Neural cell (in vitro differentiated cells): ENCODE data around the gene GRPR. TPM values are rescaled to one million over a fixed set of nuclear protein-coding genes. Genes with fewer than 3 reads are reported as not detected.

ENCODE experiments used
- H2AFZ ChIP-seq: fragments of 200-600, 300-800 bp; sonication (generic), shearing (Covaris generic); 2 replicates; pipeline ENCODE4 v1.6.0; 2014; ENCODE audit warnings: low read depth, mild to moderate bottlenecking, antibody characterized with exemption, low read length, moderate library complexity
- H3F3A ChIP-seq: fragments of 200-600 bp; shearing (Covaris generic); 2 replicates; pipeline ENCODE4 v1.6.1; 2016; ENCODE audit warnings: mild to moderate bottlenecking, moderate library complexity, mixed read lengths, antibody characterized with exemption, low read length; ENCODE audit not compliant: insufficient read depth, poor library complexity, severe bottlenecking
- H3K27ac ChIP-seq: fragments of 200-600, 300-800 bp; sonication (generic), shearing (Covaris generic); 2 replicates; pipeline ENCODE4 v1.5.1; 2014; ENCODE audit warnings: mild to moderate bottlenecking, low read length, moderate library complexity
- H3K27me3 ChIP-seq: fragments of 300-800, 200-600 bp; sonication (generic), shearing (Covaris generic); 2 replicates; pipeline ENCODE4 v1.6.0; 2014; ENCODE audit warnings: mild to moderate bottlenecking, low read depth, low read length, moderate library complexity; ENCODE audit not compliant: insufficient read depth
- H3K36me3 ChIP-seq: fragments of 300-800, 200-600 bp; sonication (generic), shearing (Covaris generic); 2 replicates; pipeline ENCODE4 v1.5.1; 2014; ENCODE audit warnings: mild to moderate bottlenecking, antibody characterized with exemption, low read length, moderate library complexity; ENCODE audit not compliant: insufficient read depth
- H3K4me2 ChIP-seq: fragments of 300-800, 200-600 bp; sonication (generic), shearing (Covaris generic); 2 replicates; pipeline ENCODE4 v1.6.0; 2014; ENCODE audit warnings: mild to moderate bottlenecking, low read length
- H3K4me3 ChIP-seq: fragments of 300-800, 200-600 bp; sonication (generic), shearing (Covaris generic); 2 replicates; pipeline ENCODE4 v1.5.1; 2014; ENCODE audit warnings: mild to moderate bottlenecking, low read length, moderate library complexity
- H3K79me2 ChIP-seq: fragments of 200-600 bp; shearing (Covaris generic); replicated peaks from 2 replicates; pipeline ENCODE4 v1.6.0; 2014; ENCODE audit warnings: mild to moderate bottlenecking, low read length, moderate library complexity; ENCODE audit not compliant: insufficient read depth
- H3K9ac ChIP-seq: fragments of 300-800, 200-600 bp; sonication (generic), shearing (Covaris generic); 2 replicates; pipeline ENCODE4 v1.6.1; 2016; ENCODE audit warnings: mild to moderate bottlenecking, low read length, mixed read lengths
- H3K9me2 ChIP-seq: fragments of 200-600 bp; shearing (Covaris generic); 2 replicates; pipeline ENCODE4 v1.6.1; 2016; ENCODE audit warnings: mild to moderate bottlenecking, low read length, mixed read lengths; ENCODE audit not compliant: insufficient read depth
- H3K9me3 ChIP-seq: fragments of 200-600, 300-800 bp; sonication (generic), shearing (Covaris generic); 2 replicates; pipeline ENCODE4 v1.6.1; 2016; ENCODE audit warnings: mild to moderate bottlenecking, mixed run types, low read length, moderate library complexity, mixed read lengths
- H4K20me1 ChIP-seq: fragments of 200-600 bp; shearing (Covaris generic); 2 replicates; pipeline ENCODE4 v1.6.1; 2016; ENCODE audit warnings: mild to moderate bottlenecking, mixed run types; ENCODE audit not compliant: insufficient read depth
- CTCF ChIP-seq: fragments of 450-650 bp; IDR thresholded peaks from 2 replicates; pipeline ENCODE4 v1.5.1; 2014; ENCODE audit warnings: antibody characterized with exemption, mild to moderate bottlenecking, moderate library complexity; ENCODE audit not compliant: poor library complexity, severe bottlenecking
- EP300 ChIP-seq: fragments of 450-650 bp; conservative IDR thresholded peaks from 2 replicates; pipeline ENCODE4 v1.6.1; 2014; ENCODE audit warnings: antibody characterized with exemption, mild to moderate bottlenecking, moderate library complexity; ENCODE audit not compliant: poor library complexity, severe bottlenecking
- EZH2 ChIP-seq: fragments of 200-600, 300-800 bp; shearing (Covaris generic), sonication (generic); IDR thresholded peaks from 2 replicates; pipeline ENCODE4 v1.6.1; 2014; ENCODE audit warnings: antibody characterized with exemption, low read length, borderline replicate concordance, mild to moderate bottlenecking; ENCODE audit not compliant: insufficient read depth, poor library complexity, severe bottlenecking
- MXI1 ChIP-seq: fragments of 450-650 bp; conservative IDR thresholded peaks from 2 replicates; pipeline ENCODE4 v1.6.1; 2014; ENCODE audit warnings: antibody characterized with exemption, mild to moderate bottlenecking; ENCODE audit not compliant: poor library complexity, severe bottlenecking
- POLR2AphosphoS5 ChIP-seq: IDR thresholded peaks from 2 replicates; pipeline ENCODE4 v1.6.1; 2012
- RAD21 ChIP-seq: fragments of 450-650 bp; conservative IDR thresholded peaks from 2 replicates; pipeline ENCODE4 v1.6.1; 2014; ENCODE audit warnings: antibody characterized with exemption, mild to moderate bottlenecking, moderate library complexity
- REST ChIP-seq: IDR thresholded peaks from 2 replicates; pipeline ENCODE4 v1.6.1; 2012; ENCODE audit warnings: borderline replicate concordance
- SMC3 ChIP-seq: fragments of 450-650 bp; conservative IDR thresholded peaks from 2 replicates; pipeline ENCODE4 v1.6.1; 2014; ENCODE audit warnings: antibody characterized with exemption, mild to moderate bottlenecking, moderate library complexity; ENCODE audit not compliant: poor library complexity
- TAF1 ChIP-seq: IDR thresholded peaks from 2 replicates; pipeline ENCODE4 v1.6.1; 2012; ENCODE audit warnings: low read depth
- polyA plus RNA-seq: library from polyadenylated mRNA; depleted of rRNA; stranded (reverse); fragments of >200 nt; gene quantifications from 2 replicates; pipeline ENCODE4 v1.2.3, GENCODE V29; 2014

GRPR gene
- polyA plus RNA-seq, 1 donor from 2014 or later: not detected

GRCh38 chrX:16125520-16126149 is 2.3 kb downstream of the GRPR start:
- H3K27ac ChIP-seq: no peak overlapping the region
- H3F3A ChIP-seq: no peaks in the 10 kb centered on the region
- no peak overlapping the region for H3K4me2 ChIP-seq
- H4K20me1 ChIP-seq: no peaks in the 10 kb centered on the region
- H3K9ac ChIP-seq: no peak overlapping the region
- H3K36me3 ChIP-seq: no peaks in the 10 kb centered on the region
- H2AFZ ChIP-seq: no peak overlapping the region
- no peaks in the 10 kb centered on the region for H3K9me3 ChIP-seq
- H3K79me2 ChIP-seq: no peaks in the 10 kb centered on the region
- H3K27me3 ChIP-seq: no peaks in the 10 kb centered on the region
- H3K4me3 ChIP-seq: no peak overlapping the region
- no peak for TF ChIP-seq RAD21
- no peak for TF ChIP-seq POLR2AphosphoS5
- no peak for TF ChIP-seq TAF1
- no peaks in the 10 kb centered on the region for H3K9me2 ChIP-seq

- no peak overlapping the region for H3K4me3 ChIP-seq
- no peaks in the 10 kb centered on the region for H3K9me3 ChIP-seq
- no peaks in the 10 kb centered on the region for H3K36me3 ChIP-seq
- H3K27ac ChIP-seq: no peak overlapping the region
- no peaks in the 10 kb centered on the region for H3F3A ChIP-seq
- no peak overlapping the region for H3K9ac ChIP-seq
- no peak overlapping the region for H3K4me2 ChIP-seq
- no peak overlapping the region for H2AFZ ChIP-seq
- no peaks in the 10 kb centered on the region for H4K20me1 ChIP-seq
- TF ChIP-seq POLR2AphosphoS5: no peak
- no peak for TF ChIP-seq SMC3
- no peak for TF ChIP-seq CTCF
- TF ChIP-seq MXI1: no peak
- no peak for TF ChIP-seq TAF1
- TF ChIP-seq RAD21: no peak
- no peak for TF ChIP-seq EP300
- no peak for TF ChIP-seq REST
- no peak for TF ChIP-seq EZH2
- no peaks in the 10 kb centered on the region for H3K9me2 ChIP-seq
- H3K79me2 ChIP-seq: no peaks in the 10 kb centered on the region
- no peaks in the 10 kb centered on the region for H3K27me3 ChIP-seq
These were observed 7.3 kb downstream of the GRPR start for GRCh38 chrX:16130707-16131106.
